ENCODE results near the gene LMO1. TPM values are rescaled to one million over a fixed set of nuclear protein-coding genes. Genes with fewer than 3 reads are reported as not detected.
A peak's percentile ranks its signal among the peaks of the same experiment; 100 is the strongest.

Gene LMO1
- total and polyA plus RNA-seq, 9 of the 15 experiments (the other 6 are each of a cell fraction or from before 2014, with no cell fraction given) = not detected

DNA sequence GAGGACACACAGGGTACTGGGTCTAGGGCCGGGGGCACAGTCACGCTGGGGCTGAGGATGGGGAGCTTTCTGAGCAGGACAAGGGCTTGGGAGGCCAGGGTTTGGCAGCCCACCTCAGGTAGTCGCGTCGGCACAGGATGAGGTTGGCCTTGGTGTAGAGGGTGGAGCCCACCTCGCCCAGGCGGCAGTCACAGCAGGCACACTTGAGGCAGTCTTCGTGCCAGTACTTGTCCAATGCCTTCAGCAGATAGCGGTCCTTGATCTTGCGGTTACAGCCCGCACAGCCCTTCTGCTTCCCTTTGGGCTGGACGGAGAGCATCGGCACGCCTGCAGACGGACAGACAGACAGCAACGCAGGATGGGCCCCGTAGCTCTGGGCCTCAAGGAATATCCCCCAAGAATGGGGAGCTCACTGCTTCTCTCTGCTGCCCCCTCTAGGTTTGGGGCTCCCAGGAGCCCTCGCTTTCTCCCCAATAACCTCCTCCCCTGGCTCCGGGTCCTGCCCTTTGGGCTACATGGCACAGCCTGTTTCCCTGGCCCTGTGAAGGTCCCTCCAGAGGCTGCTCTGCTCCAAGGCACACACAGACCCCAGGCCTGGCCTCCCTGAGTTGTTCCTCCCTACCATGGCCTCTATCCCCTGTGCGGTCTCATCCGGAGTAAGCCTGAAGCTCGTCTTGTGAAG, 33.4 kb downstream of the LMO1 start:
- H3K27me3 ChIP-seq (ENCODE audit: control insufficient read depth in 2 of 2, insufficient read depth in 2 of 2, low read length in 2 of 2) = peaks cover 0 to 62% of the 10 kb centered on the region in 2 experiments; a peak in 2 of 5 replicates

More for the DNA sequence above, 33.4 kb downstream of the LMO1 start:
- no TSS peak for BruUV-seq (replicated peaks)
- peak; percentile 17; the same call in 1 of the 3 replicates for ATAC-seq
- in situ Hi-C loops (cut with MboI) (no loop called here), intact Hi-C loops (cut with micrococcal nuclease) (no loop called here)
- no peaks in the 10 kb centered on the region for H3K9me3 ChIP-seq (replicated peaks; ENCODE audit: control insufficient read depth, insufficient read depth, low read depth, low read length)
- peak; percentile 10 to 39 (median 27) for DNase-seq (ENCODE audit: extremely low read depth in 1 of 4, low spot score in 3 of 4)
- peak overlapping the region in 1 of 2 experiments; percentile 28; a peak in 1 of 4 replicates for H3K9ac ChIP-seq (ENCODE audit: insufficient read depth in 1 of 2, low read depth in 2 of 2, low read length in 2 of 2)
- POLR2A ChIA-PET = interaction anchor here (1.0 kb wide), 1 partner anchor 11 kb away, joined by 3 read pairs; no protein-coding TSS in a partner anchor
- H3K9me1 ChIP-seq (ENCODE audit: control insufficient read depth, insufficient read depth, low read length) = no peaks in the 10 kb centered on the region
- CTCF ChIA-PET (ENCODE audit: low intra/inter-chr PET ratio) = no interaction called here
- 8% methylated on average over 15 of the region's 22 CpGs for WGBS (ENCODE audit: insufficient coverage, low coverage, missing lambda C conversion rate)
- TF ChIP-seq, protein P1, sequence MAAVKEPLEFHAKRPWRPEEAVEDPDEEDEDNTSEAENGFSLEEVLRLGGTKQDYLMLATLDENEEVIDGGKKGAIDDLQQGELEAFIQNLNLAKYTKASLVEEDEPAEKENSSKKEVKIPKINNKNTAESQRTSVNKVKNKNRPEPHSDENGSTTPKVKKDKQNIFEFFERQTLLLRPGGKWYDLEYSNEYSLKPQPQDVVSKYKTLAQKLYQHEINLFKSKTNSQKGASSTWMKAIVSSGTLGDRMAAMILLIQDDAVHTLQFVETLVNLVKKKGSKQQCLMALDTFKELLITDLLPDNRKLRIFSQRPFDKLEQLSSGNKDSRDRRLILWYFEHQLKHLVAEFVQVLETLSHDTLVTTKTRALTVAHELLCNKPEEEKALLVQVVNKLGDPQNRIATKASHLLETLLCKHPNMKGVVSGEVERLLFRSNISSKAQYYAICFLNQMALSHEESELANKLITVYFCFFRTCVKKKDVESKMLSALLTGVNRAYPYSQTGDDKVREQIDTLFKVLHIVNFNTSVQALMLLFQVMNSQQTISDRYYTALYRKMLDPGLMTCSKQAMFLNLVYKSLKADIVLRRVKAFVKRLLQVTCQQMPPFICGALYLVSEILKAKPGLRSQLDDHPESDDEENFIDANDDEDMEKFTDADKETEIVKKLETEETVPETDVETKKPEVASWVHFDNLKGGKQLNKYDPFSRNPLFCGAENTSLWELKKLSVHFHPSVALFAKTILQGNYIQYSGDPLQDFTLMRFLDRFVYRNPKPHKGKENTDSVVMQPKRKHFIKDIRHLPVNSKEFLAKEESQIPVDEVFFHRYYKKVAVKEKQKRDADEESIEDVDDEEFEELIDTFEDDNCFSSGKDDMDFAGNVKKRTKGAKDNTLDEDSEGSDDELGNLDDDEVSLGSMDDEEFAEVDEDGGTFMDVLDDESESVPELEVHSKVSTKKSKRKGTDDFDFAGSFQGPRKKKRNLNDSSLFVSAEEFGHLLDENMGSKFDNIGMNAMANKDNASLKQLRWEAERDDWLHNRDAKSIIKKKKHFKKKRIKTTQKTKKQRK (IDR thresholded peaks at IDR 0.05; ENCODE audit: borderline replicate concordance, low read depth, low read length) = no peak
- no peak for TF ChIP-seq NCOA6 (IDR thresholded peaks at IDR 0.05)
- TF ChIP-seq JUNB (CRISPR knock-in tag; conservative IDR thresholded peaks at IDR 0.05) = no peak
- TF ChIP-seq, protein P2, sequence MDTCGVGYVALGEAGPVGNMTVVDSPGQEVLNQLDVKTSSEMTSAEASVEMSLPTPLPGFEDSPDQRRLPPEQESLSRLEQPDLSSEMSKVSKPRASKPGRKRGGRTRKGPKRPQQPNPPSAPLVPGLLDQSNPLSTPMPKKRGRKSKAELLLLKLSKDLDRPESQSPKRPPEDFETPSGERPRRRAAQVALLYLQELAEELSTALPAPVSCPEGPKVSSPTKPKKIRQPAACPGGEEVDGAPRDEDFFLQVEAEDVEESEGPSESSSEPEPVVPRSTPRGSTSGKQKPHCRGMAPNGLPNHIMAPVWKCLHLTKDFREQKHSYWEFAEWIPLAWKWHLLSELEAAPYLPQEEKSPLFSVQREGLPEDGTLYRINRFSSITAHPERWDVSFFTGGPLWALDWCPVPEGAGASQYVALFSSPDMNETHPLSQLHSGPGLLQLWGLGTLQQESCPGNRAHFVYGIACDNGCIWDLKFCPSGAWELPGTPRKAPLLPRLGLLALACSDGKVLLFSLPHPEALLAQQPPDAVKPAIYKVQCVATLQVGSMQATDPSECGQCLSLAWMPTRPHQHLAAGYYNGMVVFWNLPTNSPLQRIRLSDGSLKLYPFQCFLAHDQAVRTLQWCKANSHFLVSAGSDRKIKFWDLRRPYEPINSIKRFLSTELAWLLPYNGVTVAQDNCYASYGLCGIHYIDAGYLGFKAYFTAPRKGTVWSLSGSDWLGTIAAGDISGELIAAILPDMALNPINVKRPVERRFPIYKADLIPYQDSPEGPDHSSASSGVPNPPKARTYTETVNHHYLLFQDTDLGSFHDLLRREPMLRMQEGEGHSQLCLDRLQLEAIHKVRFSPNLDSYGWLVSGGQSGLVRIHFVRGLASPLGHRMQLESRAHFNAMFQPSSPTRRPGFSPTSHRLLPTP (IDR thresholded peaks at IDR 0.05; ENCODE audit: borderline replicate concordance, extremely low read depth, insufficient read length) = no peak
- TF ChIP-seq, protein P3, sequence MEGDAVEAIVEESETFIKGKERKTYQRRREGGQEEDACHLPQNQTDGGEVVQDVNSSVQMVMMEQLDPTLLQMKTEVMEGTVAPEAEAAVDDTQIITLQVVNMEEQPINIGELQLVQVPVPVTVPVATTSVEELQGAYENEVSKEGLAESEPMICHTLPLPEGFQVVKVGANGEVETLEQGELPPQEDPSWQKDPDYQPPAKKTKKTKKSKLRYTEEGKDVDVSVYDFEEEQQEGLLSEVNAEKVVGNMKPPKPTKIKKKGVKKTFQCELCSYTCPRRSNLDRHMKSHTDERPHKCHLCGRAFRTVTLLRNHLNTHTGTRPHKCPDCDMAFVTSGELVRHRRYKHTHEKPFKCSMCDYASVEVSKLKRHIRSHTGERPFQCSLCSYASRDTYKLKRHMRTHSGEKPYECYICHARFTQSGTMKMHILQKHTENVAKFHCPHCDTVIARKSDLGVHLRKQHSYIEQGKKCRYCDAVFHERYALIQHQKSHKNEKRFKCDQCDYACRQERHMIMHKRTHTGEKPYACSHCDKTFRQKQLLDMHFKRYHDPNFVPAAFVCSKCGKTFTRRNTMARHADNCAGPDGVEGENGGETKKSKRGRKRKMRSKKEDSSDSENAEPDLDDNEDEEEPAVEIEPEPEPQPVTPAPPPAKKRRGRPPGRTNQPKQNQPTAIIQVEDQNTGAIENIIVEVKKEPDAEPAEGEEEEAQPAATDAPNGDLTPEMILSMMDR (IDR thresholded peaks at IDR 0.05 in 2 of 3, conservative IDR thresholded peaks at IDR 0.05 in 1 of 3; ENCODE audit: insufficient read depth in 2 of 3, low read depth in 1 of 3, low read length in 3 of 3) = peak in 1 of 3 experiments; percentile 19; a peak in 1 of 6 replicates
- TF ChIP-seq ZNF253 (CRISPR knock-in tag; conservative IDR thresholded peaks at IDR 0.05) = no peak
- TF ChIP-seq MAFG (tag; conservative IDR thresholded peaks at IDR 0.05) = no peak
- peaks cover 9% of the 10 kb centered on the region; the same call in 1 of the 2 replicates for H4K20me1 ChIP-seq (replicated peaks; ENCODE audit: control insufficient read depth, insufficient read depth, low read length)
- no peak overlapping the region for H3K27ac ChIP-seq (ENCODE audit: extremely low read depth, low read depth, low read length)
- no peaks in the 10 kb centered on the region for H3K36me3 ChIP-seq (ENCODE audit: control insufficient read depth, insufficient read depth, low read length)
- no peaks in the 10 kb centered on the region; a peak in 1 of 5 replicates for H3K4me1 ChIP-seq (replicated peaks in 1 of 2; ENCODE audit: control insufficient read depth in 2 of 2, insufficient read depth in 2 of 2, low read length in 2 of 2)
- no peak overlapping the region for H2AFZ ChIP-seq (ENCODE audit: low read depth, low read length)
- H3K4me3 ChIP-seq = no peak overlapping the region
- no peaks in the 10 kb centered on the region for H3K79me2 ChIP-seq (ENCODE audit: control insufficient read depth, insufficient read depth, low read length)
- no peak overlapping the region for H3K4me2 ChIP-seq (ENCODE audit: insufficient read depth, low read length)
- no peak for FAIRE-seq
